Activated T-cell treated with anti-CD3 and anti-CD28 coated beads, Interleukin-2, amount 50 U/mL, for 24 hours (primary cell): ENCODE results near the gene FAM20C.
"Not testable (repeated sequence)": the region's sequence is repeated elsewhere in the genome, so short reads cannot be mapped to it uniquely, and the experiment has no call there.

ENCODE experiments used
- DNase-seq: peaks from one replicate; pipeline ENCODE4 v3.0.0-alpha.2; 2020
- H3K27ac Mint-ChIP-seq: 2 replicates; pipeline ENCODE4 v1.8.0; 2020; ENCODE audit warnings: mild to moderate bottlenecking, mixed read lengths
- H3K27me3 Mint-ChIP-seq: 2 replicates; pipeline ENCODE4 v1.8.0; 2020; ENCODE audit warnings: mixed read lengths
- H3K36me3 Mint-ChIP-seq: 2 replicates; pipeline ENCODE4 v1.8.0; 2020; ENCODE audit warnings: low read depth, mixed read lengths
- H3K4me1 Mint-ChIP-seq: 2 replicates; pipeline ENCODE4 v1.8.0; 2020; ENCODE audit warnings: low read depth, mixed read lengths
- H3K4me3 Mint-ChIP-seq: 2 replicates; pipeline ENCODE4 v1.8.0; 2020; ENCODE audit warnings: mild to moderate bottlenecking, moderate library complexity, mixed read lengths
- H3K9me3 Mint-ChIP-seq: 2 replicates; pipeline ENCODE4 v1.8.0; 2020; ENCODE audit warnings: mixed read lengths

The FAM20C gene

DNA sequence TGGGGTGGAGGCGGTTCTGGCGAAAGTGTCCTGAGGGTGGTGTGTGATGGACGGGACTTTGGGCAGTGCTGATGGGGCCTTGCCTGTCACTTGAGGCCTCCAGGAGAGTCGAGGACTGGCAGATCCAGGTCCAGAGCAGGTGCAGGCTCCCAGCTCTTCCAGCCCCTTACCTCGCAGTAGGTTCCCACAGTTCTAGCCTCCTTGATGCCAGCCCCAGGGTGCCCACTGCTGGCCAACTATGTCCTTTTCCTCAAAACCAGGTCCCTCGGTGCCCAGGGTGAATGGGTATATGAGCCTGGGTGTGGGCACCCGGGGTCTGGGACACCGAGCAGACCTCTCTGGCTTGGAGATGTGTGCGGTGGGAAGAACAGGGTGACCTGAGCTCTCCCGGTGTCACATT, 8.3 kb downstream of the FAM20C start:
- Mint-ChIP-seq H3K4me1 (no peaks in the 10 kb centered on the region), H3K9me3 (no peaks in the 10 kb centered on the region), H3K4me3 (no peak overlapping the region), H3K36me3 (no peaks in the 10 kb centered on the region), H3K27me3 (peaks cover 19% of the 10 kb centered on the region), H3K27ac (no peak overlapping the region)
- no peak for DNase-seq

DNA sequence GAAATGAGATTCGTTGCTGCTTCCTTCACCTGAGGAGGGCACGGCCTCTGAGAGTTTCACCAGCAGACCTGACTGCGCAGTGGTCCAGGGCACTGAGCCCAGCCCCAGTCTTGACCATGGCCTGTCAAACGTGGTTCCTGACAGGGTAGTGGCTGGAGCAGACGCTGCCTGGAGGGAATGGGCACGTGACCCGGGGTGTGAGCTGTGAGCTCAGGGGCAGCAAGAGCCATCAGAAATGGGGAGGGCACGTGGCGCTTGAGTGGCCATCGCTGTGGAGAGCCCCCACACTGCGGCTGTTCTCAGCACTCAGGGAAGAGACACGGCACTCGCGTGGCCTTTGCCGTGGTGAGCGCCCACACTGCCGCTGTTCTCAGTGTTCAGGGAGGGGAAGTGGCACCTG, 12.0 kb downstream of the FAM20C start:
- no peak overlapping the region for H3K4me3 Mint-ChIP-seq
- H3K27ac Mint-ChIP-seq, result no peak overlapping the region
- no peak for DNase-seq
- no peaks in the 10 kb centered on the region for H3K9me3 Mint-ChIP-seq
- H3K36me3 Mint-ChIP-seq, result no peaks in the 10 kb centered on the region
- no peaks in the 10 kb centered on the region for H3K27me3 Mint-ChIP-seq
- no peaks in the 10 kb centered on the region for H3K4me1 Mint-ChIP-seq

DNA sequence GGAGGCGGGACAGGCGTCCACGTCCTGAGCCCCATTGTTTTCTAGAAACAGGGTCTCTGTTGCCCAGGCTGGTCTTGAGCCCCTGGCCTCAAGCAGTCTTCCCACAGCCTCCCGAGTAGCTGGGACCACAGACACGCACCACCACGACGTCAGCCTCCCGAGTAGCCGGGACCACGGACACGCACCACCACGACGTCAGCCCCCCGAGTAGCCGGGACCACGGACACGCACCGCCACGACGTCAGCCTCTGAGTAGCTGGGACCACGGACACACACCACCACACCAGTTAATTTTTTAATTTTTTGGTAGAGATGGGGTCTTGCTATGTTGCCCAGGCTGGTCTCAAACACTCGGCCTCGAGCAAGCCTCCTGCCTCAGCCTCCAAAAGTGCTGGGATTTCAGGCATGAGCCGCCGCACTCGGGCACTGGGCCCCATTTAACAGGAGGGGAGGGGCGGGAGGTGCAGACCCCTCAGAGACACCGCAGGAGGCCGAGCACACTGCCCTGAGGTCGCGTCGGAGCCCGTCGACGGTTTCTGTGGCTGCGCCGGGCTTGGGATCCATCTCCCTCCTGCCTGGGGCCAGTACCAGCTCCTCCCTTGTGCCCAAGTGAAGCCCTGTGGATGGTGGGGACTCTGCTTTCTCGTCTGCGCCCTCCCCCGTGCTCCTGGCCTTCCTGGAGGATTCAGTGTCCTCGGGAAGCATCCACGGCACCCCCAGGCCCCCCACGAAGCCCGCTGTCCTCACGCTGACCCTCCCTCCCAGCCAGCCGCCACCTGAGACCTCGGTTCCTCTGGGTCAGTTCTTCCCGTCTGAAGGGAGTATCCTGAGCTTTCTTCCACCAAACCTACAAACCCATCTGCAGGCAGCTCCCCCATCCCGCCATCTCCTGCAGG, 13.0 kb downstream of the FAM20C start:
- no peaks in the 10 kb centered on the region for H3K9me3 Mint-ChIP-seq
- no peak overlapping the region for H3K27ac Mint-ChIP-seq
- H3K27me3 Mint-ChIP-seq, result no peaks in the 10 kb centered on the region
- H3K4me3 Mint-ChIP-seq, result no peak overlapping the region
- no peaks in the 10 kb centered on the region for H3K36me3 Mint-ChIP-seq
- H3K4me1 Mint-ChIP-seq, result no peaks in the 10 kb centered on the region
- no peak for DNase-seq

DNA sequence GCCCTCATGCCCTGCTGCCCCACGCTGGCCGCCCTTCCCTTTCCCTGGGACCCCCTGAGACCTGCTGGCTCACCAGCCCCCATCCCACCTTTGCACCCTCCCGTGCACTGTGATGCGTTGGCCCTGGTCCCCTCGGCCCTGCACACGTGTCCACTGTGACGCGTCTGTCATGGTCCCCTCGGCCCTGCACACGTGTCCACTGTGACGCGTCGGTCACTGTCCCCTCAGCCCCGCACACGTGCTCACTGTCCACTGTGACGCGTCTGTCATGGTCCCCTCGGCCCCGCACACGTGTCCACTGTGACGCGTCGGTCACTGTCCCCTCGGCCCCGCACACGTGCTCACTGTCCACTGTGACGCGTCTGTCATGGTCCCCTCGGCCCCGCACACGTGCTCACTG, 14.0 kb downstream of the FAM20C start:
- H3K9me3 Mint-ChIP-seq, H3K4me1 Mint-ChIP-seq, H3K27me3 Mint-ChIP-seq, DNase-seq, H3K27ac Mint-ChIP-seq, H3K36me3 Mint-ChIP-seq, H3K4me3 Mint-ChIP-seq: not testable (repeated sequence)

DNA sequence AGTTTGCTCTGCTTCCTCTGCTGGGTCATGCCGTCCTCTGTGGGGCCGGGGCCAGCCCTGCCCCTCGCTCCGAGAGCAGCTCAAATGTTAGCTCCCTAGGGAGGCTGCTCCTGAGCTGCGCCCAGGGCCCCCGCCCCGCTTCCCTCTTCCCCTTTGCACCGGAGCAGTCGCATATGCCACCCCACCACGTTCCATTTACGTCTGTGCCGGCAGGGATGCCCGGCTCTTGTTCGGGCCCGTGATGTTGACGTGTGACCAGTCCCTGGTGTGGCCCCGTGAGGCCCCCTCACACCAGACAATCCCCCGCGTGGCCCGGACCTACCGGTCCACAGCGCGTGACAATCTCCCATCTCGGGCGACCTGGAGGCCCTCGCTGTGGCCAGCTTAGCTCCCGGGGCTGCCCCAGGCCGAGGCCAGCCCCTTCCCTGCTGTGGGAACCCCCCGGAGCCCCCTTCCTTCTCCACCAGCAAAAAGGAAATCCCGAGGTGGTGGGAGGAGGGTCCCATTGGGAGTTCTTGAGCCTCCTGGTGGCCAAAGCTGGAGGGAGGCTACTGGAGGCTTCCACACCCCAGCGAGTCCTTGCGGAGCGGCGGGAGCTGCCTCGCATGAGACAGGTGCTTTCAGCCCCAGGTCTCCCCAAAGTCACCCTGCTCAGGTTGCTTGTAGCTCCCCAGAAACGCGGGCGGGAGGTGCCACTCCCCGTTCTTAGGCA, 15.2 kb downstream of the FAM20C start:
- no peaks in the 10 kb centered on the region for H3K36me3 Mint-ChIP-seq
- no peaks in the 10 kb centered on the region for H3K9me3 Mint-ChIP-seq
- no peak overlapping the region for H3K4me3 Mint-ChIP-seq
- H3K4me1 Mint-ChIP-seq, result no peaks in the 10 kb centered on the region
- no peak for DNase-seq
- H3K27ac Mint-ChIP-seq, result no peak overlapping the region
- H3K27me3 Mint-ChIP-seq, result no peaks in the 10 kb centered on the region

DNA sequence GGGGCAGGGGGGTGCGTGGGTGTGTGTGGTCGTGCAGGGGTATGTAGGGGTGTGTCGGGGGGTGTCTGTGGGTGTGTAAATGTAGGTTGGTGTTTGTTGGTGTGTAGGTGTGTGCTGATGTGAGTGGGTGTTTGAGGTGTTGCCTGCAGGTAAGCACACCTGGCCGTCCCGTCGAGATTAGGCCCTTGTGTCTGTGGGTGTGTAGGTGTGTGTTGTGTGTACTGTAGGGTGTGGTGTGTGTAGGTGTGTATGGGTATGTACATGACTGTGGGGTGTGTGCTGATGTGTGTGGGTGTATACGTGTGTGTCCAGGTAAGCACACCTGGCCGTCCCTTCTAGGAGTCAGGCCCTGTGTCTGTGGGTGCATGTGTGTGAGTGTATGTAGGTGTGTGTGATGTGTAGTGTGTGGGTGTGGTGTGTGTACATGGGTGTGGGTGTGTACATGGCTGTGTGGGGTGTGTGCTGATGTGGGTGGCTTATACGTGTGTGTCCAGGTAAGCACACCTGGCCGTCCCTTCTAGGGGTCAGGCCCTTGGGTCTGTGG, 15.8 kb downstream of the FAM20C start:
- no peak overlapping the region for H3K27ac Mint-ChIP-seq
- H3K4me1 Mint-ChIP-seq, result no peaks in the 10 kb centered on the region
- no peaks in the 10 kb centered on the region for H3K27me3 Mint-ChIP-seq
- H3K36me3 Mint-ChIP-seq, result no peaks in the 10 kb centered on the region
- H3K9me3 Mint-ChIP-seq, result no peaks in the 10 kb centered on the region
- H3K4me3 Mint-ChIP-seq, result no peak overlapping the region
- DNase-seq, result no peak

DNA sequence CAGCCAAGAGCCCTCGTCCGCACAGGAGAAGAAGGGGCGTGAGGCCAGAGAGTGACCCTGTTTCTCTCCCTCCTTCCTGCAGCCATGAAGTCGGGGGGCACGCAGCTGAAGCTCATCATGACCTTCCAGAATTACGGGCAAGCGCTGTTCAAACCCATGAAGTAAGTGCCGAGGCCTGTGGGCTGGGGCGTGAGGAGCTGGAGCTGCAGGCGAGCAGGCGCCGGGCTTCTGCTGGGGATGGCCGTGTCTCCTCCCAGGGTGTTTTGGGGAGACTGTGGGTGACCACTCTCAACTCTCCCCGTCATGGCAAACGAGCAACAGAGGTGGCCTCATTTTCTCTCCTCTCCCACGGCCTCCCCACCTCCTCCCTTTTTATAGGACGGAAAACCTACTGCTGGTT, 16.4 kb downstream of the FAM20C start:
- Mint-ChIP-seq H3K27ac (no peak overlapping the region), H3K9me3 (no peaks in the 10 kb centered on the region), H3K36me3 (no peaks in the 10 kb centered on the region), H3K4me1 (no peaks in the 10 kb centered on the region), H3K27me3 (no peaks in the 10 kb centered on the region), H3K4me3 (no peak overlapping the region)
- no peak for DNase-seq

DNA sequence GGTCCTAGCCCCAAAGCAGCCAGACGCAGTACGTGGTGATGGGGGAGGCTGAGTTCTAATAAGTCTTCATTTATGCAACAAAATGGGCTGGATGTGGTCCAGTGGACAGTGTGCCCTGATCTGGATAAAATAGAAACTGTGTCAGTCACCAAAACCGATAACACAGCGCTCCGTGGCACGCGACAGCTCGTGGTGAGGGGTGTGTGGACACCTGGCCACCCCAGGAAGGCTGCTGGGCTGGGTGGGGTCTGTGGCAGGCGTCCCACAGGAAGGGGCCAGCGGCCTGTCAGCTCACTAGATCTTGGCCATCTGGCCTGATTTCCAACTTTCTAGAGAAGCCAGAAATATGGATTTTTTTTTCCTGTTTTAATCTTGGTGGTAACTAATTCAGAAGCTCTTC, 17.0 kb downstream of the FAM20C start:
- H3K36me3 Mint-ChIP-seq, result no peaks in the 10 kb centered on the region
- no peak for DNase-seq
- H3K9me3 Mint-ChIP-seq, result no peaks in the 10 kb centered on the region
- no peaks in the 10 kb centered on the region for H3K4me1 Mint-ChIP-seq
- no peak overlapping the region for H3K27ac Mint-ChIP-seq
- H3K4me3 Mint-ChIP-seq, result no peak overlapping the region
- H3K27me3 Mint-ChIP-seq, result no peaks in the 10 kb centered on the region

DNA sequence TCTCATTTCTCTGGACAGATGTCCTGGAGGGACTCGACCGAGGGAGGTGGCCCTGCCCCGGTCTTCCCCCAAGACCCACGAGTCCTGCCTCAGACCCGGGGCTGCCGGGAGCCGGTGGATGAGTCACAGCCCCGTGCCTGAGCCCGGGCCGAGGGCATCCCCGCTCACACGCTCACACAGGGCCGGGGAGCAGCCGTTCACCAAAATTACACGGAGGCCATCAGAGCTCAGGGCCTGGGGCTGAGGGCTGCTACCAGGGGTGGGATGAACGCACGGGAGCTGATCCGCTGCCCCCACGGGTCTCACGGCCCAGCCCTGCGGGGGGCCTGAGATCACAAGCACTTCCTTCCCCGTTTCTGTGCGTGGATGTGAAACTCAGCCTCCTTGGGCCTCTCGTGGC, 17.5 kb downstream of the FAM20C start:
- Mint-ChIP-seq H3K4me1 (no peaks in the 10 kb centered on the region), H3K27ac (no peak overlapping the region), H3K9me3 (no peaks in the 10 kb centered on the region), H3K4me3 (no peak overlapping the region), H3K36me3 (no peaks in the 10 kb centered on the region), H3K27me3 (no peaks in the 10 kb centered on the region)
- no peak for DNase-seq

DNA sequence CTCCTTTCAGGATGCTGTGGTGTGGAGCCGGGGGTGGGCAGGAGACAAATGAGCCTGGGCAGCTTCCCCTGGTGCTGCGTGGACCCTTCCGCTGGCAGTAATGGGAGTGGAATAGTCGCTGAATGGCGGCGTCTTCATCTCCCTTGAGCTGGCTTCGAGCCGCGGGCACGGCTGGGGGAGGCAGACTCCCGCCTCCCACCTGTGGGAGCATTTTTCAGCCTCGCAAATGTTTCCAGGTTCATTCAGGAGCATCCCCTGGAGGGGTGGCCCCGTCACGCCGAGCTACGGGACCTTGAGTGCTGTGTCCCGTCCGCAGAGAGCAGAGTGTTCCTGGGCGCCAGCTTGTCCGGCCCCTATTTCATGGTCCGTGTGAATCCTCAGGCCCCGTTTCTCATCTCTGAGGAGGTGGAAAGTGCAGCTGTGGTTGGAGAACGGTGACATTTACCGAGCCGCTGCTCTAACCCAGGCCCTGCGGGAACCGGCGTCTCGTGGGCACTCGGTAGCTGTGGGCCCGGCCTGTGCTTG, 18.1 kb downstream of the FAM20C start:
- Mint-ChIP-seq H3K36me3 (no peaks in the 10 kb centered on the region), H3K4me1 (no peaks in the 10 kb centered on the region), H3K9me3 (no peaks in the 10 kb centered on the region), H3K27ac (no peak overlapping the region), H3K4me3 (no peak overlapping the region), H3K27me3 (no peaks in the 10 kb centered on the region)
- DNase-seq, result no peak

DNA sequence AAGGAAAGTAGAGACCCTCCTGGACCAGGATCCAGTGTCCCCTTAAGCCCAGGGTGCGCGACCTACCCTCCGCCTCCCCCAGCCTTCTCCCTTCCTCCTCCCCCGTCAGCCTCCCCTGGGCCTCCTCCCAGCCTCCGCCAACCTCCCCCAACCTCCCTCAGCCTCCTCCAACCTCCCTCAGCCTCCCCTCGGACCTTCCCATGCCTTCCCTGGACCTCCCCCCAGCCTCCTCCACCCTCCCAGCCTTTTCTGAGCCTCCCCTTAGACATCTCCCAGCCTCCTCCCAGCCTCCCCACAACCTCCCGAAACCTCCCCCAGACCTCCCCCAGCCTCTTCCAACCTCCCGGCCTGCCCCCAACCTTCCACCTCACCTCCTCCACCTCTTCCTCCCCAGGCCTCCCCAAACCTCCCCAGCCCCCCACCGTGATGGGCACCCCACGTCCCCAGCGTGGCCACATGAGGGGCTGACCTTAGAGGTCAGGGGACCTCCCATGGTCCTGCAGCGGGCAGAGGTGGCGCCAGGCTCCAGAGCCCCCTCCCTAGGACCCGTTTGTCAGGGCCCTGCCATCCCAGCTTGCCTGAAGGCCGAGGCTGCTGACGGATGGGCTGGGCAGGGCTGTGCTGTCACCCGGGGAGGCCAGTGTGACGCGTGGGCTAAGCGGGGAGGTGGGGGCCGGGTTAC, 18.8 kb downstream of the FAM20C start:
- Mint-ChIP-seq H3K4me3 (no peak overlapping the region), H3K9me3 (no peaks in the 10 kb centered on the region), H3K4me1 (no peaks in the 10 kb centered on the region), H3K27ac (no peak overlapping the region), H3K36me3 (no peaks in the 10 kb centered on the region), H3K27me3 (no peaks in the 10 kb centered on the region)
- no peak for DNase-seq

DNA sequence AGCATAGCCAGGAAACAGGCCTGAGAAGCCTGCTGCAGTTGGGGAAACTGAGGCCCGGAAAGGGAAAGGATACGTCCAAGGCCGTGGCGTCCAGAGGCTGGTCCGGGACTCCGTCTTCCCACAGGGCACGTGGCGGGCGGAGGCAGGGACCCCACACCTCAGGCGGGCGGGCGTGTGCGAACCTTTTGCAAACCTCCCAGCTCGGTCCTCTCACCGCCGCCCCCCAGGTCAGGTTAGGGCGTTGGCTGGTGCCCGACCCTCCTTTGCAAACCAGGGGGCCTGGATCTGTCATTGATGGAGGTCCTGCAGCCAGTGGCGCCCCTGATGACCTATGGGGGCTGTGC, 19.3 kb downstream of the FAM20C start:
- H3K9me3 Mint-ChIP-seq, result no peaks in the 10 kb centered on the region
- no peak for DNase-seq
- H3K4me3 Mint-ChIP-seq, result no peak overlapping the region
- H3K27ac Mint-ChIP-seq, result no peak overlapping the region
- no peaks in the 10 kb centered on the region for H3K27me3 Mint-ChIP-seq
- H3K36me3 Mint-ChIP-seq, result no peaks in the 10 kb centered on the region
- no peaks in the 10 kb centered on the region for H3K4me1 Mint-ChIP-seq

DNA sequence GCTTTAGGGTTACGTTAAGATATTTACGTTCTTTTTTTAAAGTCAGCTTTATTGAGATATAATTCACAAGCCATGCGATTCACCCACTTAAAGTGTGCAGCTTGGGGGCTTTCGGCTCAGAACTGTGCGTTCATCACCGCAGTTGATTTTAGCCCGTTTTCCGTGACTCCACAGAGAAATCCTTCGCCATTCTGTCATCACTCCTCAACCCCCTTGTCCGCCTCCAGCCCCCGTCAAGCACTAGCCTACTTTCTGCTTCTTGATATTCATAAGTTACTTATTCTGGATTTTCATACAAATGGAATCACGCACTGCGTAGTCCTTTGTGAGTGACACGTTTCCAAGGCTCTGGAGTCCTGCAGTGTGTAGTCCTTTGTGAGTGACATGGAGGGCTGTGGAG, 20.4 kb downstream of the FAM20C start:
- Mint-ChIP-seq H3K27ac (no peak overlapping the region), H3K4me3 (no peak overlapping the region), H3K36me3 (no peaks in the 10 kb centered on the region), H3K27me3 (no peaks in the 10 kb centered on the region), H3K9me3 (no peaks in the 10 kb centered on the region), H3K4me1 (no peaks in the 10 kb centered on the region)
- DNase-seq, result no peak

DNA sequence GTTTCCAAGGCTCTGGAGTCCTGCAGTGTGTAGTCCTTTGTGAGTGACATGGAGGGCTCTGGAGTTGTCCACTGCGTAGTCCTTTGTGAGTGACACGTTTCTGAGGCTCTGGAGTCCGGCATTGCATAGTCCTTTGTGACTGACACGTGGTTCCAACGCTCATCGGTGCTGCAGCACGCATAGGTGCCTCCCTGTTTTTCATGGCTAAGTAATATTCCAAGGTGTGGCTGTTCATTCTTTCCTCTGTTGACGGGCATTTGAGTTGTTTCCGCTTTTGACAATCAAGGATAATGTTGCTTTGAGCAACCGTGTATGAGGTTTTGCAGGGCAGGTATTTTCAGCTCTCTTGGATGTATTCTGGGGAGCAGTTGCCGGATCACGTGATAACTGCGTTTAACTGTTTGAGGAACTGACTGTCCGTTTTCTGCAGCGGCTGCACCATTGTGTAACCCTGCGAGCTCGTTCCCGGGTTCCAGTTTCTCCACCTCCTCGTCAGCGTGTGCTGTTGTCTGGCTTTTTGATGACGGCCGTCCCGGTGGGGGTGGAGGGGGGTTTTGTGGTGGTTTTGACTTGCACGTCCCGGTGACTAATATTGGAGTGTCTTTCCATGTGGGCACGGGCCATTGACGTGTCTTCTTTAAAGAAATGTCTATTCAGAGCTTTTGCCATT, 21.1 kb downstream of the FAM20C start:
- Mint-ChIP-seq H3K4me1 (no peaks in the 10 kb centered on the region), H3K27ac (no peak overlapping the region), H3K27me3 (no peaks in the 10 kb centered on the region), H3K36me3 (no peaks in the 10 kb centered on the region), H3K9me3 (no peaks in the 10 kb centered on the region), H3K4me3 (no peak overlapping the region)
- DNase-seq, result no peak
